Natural killer cell (primary cell): ENCODE results near the gene SNED1. TPM values are rescaled to one million over a fixed set of nuclear protein-coding genes. Genes with fewer than 3 reads are reported as not detected.

Experiments
- ATAC-seq, 3 donors: fragments of 150-1000 bp in 2 of 3; fragments of 200-7000 bp in 1 of 3; cut with Tn5 transposase; 1 replicate in 1 of 3; 2 replicates in 2 of 3; pipeline ENCODE4 v1.10.0; 2021; ENCODE audit warnings: mild to moderate bottlenecking in 2 of 3, moderate library complexity in 2 of 3
- DNase-seq, 2 donors: peaks; one replicate each; pipeline versions ENCODE4 v3.0.0 to v3.0.0-alpha.2; 2013 to 2021; ENCODE audit warnings: mixed read lengths in 1 of 2
- H3K27ac ChIP-seq: one replicate; pipeline ENCODE4 v1.5.1; 2013; ENCODE audit warnings: mild to moderate bottlenecking, low read length
- H3K27me3 ChIP-seq: one replicate; pipeline ENCODE4 v1.6.1; 2013; ENCODE audit warnings: low read length; ENCODE audit not compliant: control insufficient read depth, insufficient read depth
- H3K36me3 ChIP-seq: one replicate; pipeline ENCODE4 v1.6.1; 2013; ENCODE audit warnings: low read length; ENCODE audit not compliant: control insufficient read depth, insufficient read depth
- H3K4me1 ChIP-seq: one replicate; pipeline ENCODE4 v1.6.1; 2013; ENCODE audit warnings: low read length; ENCODE audit not compliant: control insufficient read depth, insufficient read depth
- H3K4me3 ChIP-seq: one replicate; pipeline ENCODE4 v1.5.1; 2013; ENCODE audit warnings: low read length
- H3K9me3 ChIP-seq: one replicate; pipeline ENCODE4 v1.6.1; 2013; ENCODE audit warnings: low read length; ENCODE audit not compliant: control insufficient read depth, insufficient read depth
- H3K27ac Mint-ChIP-seq, 2 donors: one replicate each; pipeline ENCODE4 v1.8.0; 2022; ENCODE audit warnings: mild to moderate bottlenecking in 2 of 2, mixed read lengths in 2 of 2, moderate library complexity in 1 of 2
- H3K27me3 Mint-ChIP-seq, 2 donors: one replicate each; pipeline ENCODE4 v1.8.0; 2022; ENCODE audit warnings: low read depth in 2 of 2, mixed read lengths in 2 of 2
- H3K36me3 Mint-ChIP-seq: one replicate; pipeline ENCODE4 v1.8.0; 2022; ENCODE audit warnings: mixed read lengths
- H3K4me1 Mint-ChIP-seq, 2 donors: one replicate each; pipeline ENCODE4 v1.8.0; 2022; ENCODE audit warnings: mixed read lengths in 2 of 2
- H3K4me3 Mint-ChIP-seq: one replicate; pipeline ENCODE4 v1.8.0; 2022; ENCODE audit warnings: mild to moderate bottlenecking, moderate library complexity, mixed read lengths
- H3K9me3 Mint-ChIP-seq, 2 donors: one replicate each; pipeline ENCODE4 v1.8.0; 2022; ENCODE audit warnings: mixed read lengths in 2 of 2
- WGBS: methylation state at CpG from one replicate; pipeline ENCODE4 v1.1.7; 2013; ENCODE audit warnings: missing lambda C conversion rate; ENCODE audit not compliant: insufficient coverage; 5-methylcytosine and 5-hydroxymethylcytosine counted together
- intact Hi-C: fragments of 100-400 bp; cut with micrococcal nuclease; formaldehyde crosslinking; loops from one replicate; pipeline ENCODE4 v1.14.2; 2022
- total RNA-seq, 4 donors: library from RNA; stranded (reverse); fragments of 120-200 nt in 1 of 4; gene quantifications; one replicate each; pipeline versions ENCODE4 v1.2.3 to v1.2.4, GENCODE V29; 2013 to 2022
- TF ChIP-seq, protein P1 (sequence below): fragments of 200-600 bp; IDR thresholded peaks from one replicate; pipeline ENCODE4 v1.8.0; 2022; ENCODE audit warnings: antibody characterized with exemption

The SNED1 gene
- total RNA-seq, 3 donors from 2014 or later (not counting 1 experiment from before 2014, with no cell fraction given): 0.97 to 4.9 (median 2.5) TPM

DNA sequence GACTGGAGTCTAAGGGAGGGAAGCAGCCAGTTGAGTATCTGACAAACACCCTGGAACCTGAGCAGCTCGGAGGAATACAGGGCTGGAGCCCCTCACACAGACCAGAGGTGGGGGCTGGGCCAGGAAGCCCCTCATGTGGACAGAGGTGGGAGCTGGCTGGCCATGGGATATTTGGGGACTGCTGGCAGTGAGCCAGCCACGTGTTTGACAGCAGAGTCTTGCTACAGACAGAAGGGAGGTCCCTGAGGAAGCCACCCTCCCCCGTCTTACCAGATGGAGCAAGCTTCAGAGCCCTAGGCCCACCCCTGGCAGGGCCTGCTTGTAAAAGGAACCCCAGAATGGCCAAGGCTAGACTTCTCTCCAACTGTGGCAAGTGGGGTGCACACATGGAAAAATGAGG is 107.2 kb downstream of the SNED1 start:
- Mint-ChIP-seq H3K27ac (no peak overlapping the region), H3K27me3 (no peaks in the 10 kb centered on the region), H3K4me1 (peaks cover 17 to 34% of the 10 kb centered on the region in 2 donors), H3K9me3 (peaks cover 0 to 2% of the 10 kb centered on the region in 2 donors), H3K36me3 (no peaks in the 10 kb centered on the region), H3K4me3 (no peak overlapping the region)
- ATAC-seq (no peak), DNase-seq (no peak)
- Histone ChIP-seq H3K4me3 (no peak overlapping the region), H3K27me3 (no peaks in the 10 kb centered on the region), H3K27ac (no peak overlapping the region), H3K4me1 (peaks cover 45% of the 10 kb centered on the region), H3K9me3 (no peaks in the 10 kb centered on the region), H3K36me3 (peaks cover 1% of the 10 kb centered on the region)
- WGBS: 79% methylated on average over 3 of the region's 3 CpGs
- TF ChIP-seq, protein P1, sequence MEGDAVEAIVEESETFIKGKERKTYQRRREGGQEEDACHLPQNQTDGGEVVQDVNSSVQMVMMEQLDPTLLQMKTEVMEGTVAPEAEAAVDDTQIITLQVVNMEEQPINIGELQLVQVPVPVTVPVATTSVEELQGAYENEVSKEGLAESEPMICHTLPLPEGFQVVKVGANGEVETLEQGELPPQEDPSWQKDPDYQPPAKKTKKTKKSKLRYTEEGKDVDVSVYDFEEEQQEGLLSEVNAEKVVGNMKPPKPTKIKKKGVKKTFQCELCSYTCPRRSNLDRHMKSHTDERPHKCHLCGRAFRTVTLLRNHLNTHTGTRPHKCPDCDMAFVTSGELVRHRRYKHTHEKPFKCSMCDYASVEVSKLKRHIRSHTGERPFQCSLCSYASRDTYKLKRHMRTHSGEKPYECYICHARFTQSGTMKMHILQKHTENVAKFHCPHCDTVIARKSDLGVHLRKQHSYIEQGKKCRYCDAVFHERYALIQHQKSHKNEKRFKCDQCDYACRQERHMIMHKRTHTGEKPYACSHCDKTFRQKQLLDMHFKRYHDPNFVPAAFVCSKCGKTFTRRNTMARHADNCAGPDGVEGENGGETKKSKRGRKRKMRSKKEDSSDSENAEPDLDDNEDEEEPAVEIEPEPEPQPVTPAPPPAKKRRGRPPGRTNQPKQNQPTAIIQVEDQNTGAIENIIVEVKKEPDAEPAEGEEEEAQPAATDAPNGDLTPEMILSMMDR: no peak
- intact Hi-C loops: no loop called here

DNA sequence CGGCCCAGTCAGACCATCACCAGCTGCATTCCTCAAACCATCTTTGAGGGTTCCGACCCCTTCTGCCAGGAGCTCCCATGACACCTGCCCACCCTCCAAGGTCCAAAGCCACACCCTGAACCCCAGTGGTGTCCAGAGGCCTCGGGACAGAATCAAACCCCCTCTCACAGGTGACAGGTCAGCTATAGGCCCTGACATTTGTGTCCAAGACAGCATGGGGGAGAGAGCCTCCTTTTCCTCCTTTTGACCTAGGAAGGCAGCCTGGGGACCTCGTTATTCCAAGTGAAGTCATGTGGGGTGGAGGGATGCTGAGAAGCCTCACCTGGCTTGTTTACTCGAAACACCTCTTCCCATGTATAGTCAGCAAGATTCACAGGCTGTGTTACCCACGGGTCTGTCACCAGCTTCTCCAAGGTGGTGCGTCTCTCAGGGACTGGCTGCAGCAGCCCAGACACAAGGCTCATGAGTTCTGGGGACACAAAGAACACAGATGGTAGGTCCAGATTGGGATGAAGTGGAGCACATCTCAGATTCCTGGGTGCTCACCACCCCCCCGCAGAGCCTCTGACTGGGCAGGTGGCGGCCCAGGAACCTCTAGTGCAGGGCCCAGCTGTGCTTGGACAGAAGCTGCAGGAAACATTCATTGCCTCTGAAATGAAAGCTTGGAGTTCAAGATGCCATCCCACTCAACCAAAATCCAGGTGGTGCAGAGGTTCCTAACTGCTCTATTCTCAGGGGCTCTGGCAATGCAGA is 108.8 kb downstream of the SNED1 start:
- no peak overlapping the region for H3K4me3 ChIP-seq
- ATAC-seq: no peak
- intact Hi-C loops: no loop called here
- no peak overlapping the region for H3K27ac ChIP-seq
- 97% methylated on average over 8 of the region's 9 CpGs for WGBS
- Mint-ChIP-seq H3K27me3 (no peaks in the 10 kb centered on the region), H3K36me3 (no peaks in the 10 kb centered on the region), H3K4me3 (no peak overlapping the region), H3K27ac (no peak overlapping the region), H3K4me1 (peaks cover 9 to 18% of the 10 kb centered on the region in 2 donors), H3K9me3 (peaks cover 0 to 2% of the 10 kb centered on the region in 2 donors)
- TF ChIP-seq, protein P1: no peak
- H3K4me1 ChIP-seq: peaks cover 43% of the 10 kb centered on the region
- DNase-seq: no peak
- H3K36me3 ChIP-seq: peaks cover 1% of the 10 kb centered on the region
- no peaks in the 10 kb centered on the region for H3K9me3 ChIP-seq
- no peaks in the 10 kb centered on the region for H3K27me3 ChIP-seq

DNA sequence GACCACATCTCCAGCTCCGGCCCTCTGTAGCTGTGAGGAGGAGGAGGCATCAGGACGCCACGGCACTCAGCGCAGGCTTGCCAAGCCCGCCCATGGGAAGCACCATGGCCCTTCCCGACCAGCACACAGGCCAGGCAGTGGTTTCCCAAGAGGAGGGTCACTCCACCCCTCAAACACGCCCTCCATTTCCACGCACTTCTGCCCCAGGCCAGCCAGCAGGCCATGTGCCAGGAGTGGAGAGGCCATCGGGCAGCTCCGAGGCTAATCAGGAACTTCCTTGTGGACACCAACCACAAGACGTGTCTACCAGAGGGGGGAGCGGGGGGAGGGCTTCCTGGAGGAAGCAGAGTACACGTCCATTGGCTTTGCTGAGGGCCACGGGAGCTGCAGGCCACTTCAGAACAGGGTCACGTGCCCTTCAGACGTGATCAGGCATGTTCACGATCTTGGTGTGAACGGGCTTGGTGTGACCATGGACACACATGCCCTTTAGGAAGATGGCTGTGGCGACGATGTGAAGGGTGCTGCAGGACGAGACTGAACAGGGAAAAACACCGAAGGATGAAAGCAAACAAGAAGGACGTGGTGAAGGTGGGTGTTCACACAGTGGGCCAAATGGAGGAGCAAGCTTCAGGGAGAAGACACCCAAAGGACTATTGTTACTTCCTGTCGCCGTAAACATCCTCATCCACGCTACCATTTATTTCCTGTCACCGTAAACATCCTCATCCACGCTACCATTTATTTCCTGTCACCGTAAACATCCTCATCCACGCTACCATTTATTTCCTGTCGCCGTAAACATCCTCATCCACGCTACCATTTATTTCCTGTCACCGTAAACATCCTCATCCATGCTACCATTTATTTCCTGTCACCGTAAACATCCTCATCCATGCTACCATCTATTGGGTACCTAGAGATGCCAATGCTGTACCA is 110.1 kb downstream of the SNED1 start:
- H3K36me3 ChIP-seq: peaks cover 3% of the 10 kb centered on the region
- no peak overlapping the region for H3K4me3 ChIP-seq
- H3K27ac Mint-ChIP-seq: peak overlapping the region; percentile 16 to 62
- H3K27ac ChIP-seq: peak overlapping the region; percentile 56
- H3K4me1 ChIP-seq: peaks cover 38% of the 10 kb centered on the region
- intact Hi-C loops: no loop called here
- H3K9me3 Mint-ChIP-seq: peaks cover 0 to 2% of the 10 kb centered on the region in 2 donors
- peak in 1 of 2 donors; percentile 74 for DNase-seq
- TF ChIP-seq, protein P1: no peak
- no peaks in the 10 kb centered on the region for H3K9me3 ChIP-seq
- WGBS: 69% methylated on average over 33 of the region's 35 CpGs
- peak in 1 of 3 donors; percentile 28 for ATAC-seq
- H3K4me3 Mint-ChIP-seq: peak overlapping the region; percentile 22
- peaks cover 0 to 9% of the 10 kb centered on the region in 2 donors for H3K4me1 Mint-ChIP-seq
- H3K27me3 Mint-ChIP-seq: no peaks in the 10 kb centered on the region
- H3K27me3 ChIP-seq: no peaks in the 10 kb centered on the region
- no peaks in the 10 kb centered on the region for H3K36me3 Mint-ChIP-seq
